GM21526 (cell line): ENCODE data around the gene NTF3.
"Not testable (repeated sequence)": the region's sequence is repeated elsewhere in the genome, so short reads cannot be mapped to it uniquely, and the experiment has no call there.

Experiments
- ATAC-seq: cut with Tn5 transposase; IDR thresholded peaks from one replicate; pipeline ENCODE4 v1.9.1; 2021; ENCODE audit warnings: moderate library complexity; ENCODE audit not compliant: unreplicated experiment, low FRiP score

Gene NTF3

GRCh38 chr12:5524116-5524768 lies 92.3 kb downstream of the NTF3 start:
- ATAC-seq, result no peak

- no peak for ATAC-seq
These were observed 93.0 kb downstream of the NTF3 start for GRCh38 chr12:5524769-5525436.

- no peak for ATAC-seq
These were observed 94.0 kb downstream of the NTF3 start for GRCh38 chr12:5525783-5526367.

- ATAC-seq, result no peak
These were observed 101.5 kb downstream of the NTF3 start for GRCh38 chr12:5533368-5533767.

GRCh38 chr12:5534426-5535199 lies 102.7 kb downstream of the NTF3 start:
- ATAC-seq, result no peak

- ATAC-seq, result no peak
These were observed 103.6 kb downstream of the NTF3 start for GRCh38 chr12:5535541-5535940.

- not testable (repeated sequence) for ATAC-seq
These were observed 105.2 kb downstream of the NTF3 start for GRCh38 chr12:5537026-5537615.

GRCh38 chr12:5537771-5538170 lies 105.9 kb downstream of the NTF3 start:
- ATAC-seq, result no peak
